Trophoblast cell (in vitro differentiated cells and primary cell): ENCODE results near the gene UBN1.

Source experiments
- DNase-seq, 2 donors: peaks; one replicate each; pipeline ENCODE4 v3.0.0-alpha.2; 2016
- H2AFZ ChIP-seq: 2 replicates; pipeline ENCODE4 v1.6.1; 2013; ENCODE audit warnings: low read length, moderate library complexity, mild to moderate bottlenecking; ENCODE audit not compliant: insufficient read depth, poor library complexity
- H2AK5ac ChIP-seq: 2 replicates; pipeline ENCODE4 v1.6.1; 2013; ENCODE audit warnings: mild to moderate bottlenecking, low read length
- H2BK120ac ChIP-seq: 2 replicates; pipeline ENCODE4 v1.6.1; 2013; ENCODE audit warnings: low read length, mild to moderate bottlenecking, moderate library complexity; ENCODE audit not compliant: insufficient read depth, poor library complexity
- H2BK12ac ChIP-seq: 2 replicates; pipeline ENCODE4 v1.6.1; 2013; ENCODE audit warnings: mild to moderate bottlenecking, low read length, moderate library complexity
- H2BK5ac ChIP-seq: 2 replicates; pipeline ENCODE4 v1.6.1; 2013; ENCODE audit warnings: low read length, low read depth, moderate library complexity, mild to moderate bottlenecking; ENCODE audit not compliant: poor library complexity
- H3K14ac ChIP-seq: 2 replicates; pipeline ENCODE4 v1.6.1; 2013; ENCODE audit warnings: mild to moderate bottlenecking, low read length
- H3K18ac ChIP-seq: 2 replicates; pipeline ENCODE4 v1.6.1; 2013; ENCODE audit warnings: mild to moderate bottlenecking, low read length
- H3K23ac ChIP-seq: 2 replicates; pipeline ENCODE4 v1.6.1; 2013; ENCODE audit warnings: low read length
- H3K27ac ChIP-seq: 2 replicates; pipeline ENCODE4 v1.5.1; 2013; ENCODE audit warnings: low read depth, mild to moderate bottlenecking, inconsistent platforms, low read length, moderate library complexity
- H3K27me3 ChIP-seq: 2 replicates; pipeline ENCODE4 v1.6.1; 2013; ENCODE audit warnings: inconsistent platforms, mild to moderate bottlenecking, low read length, moderate library complexity; ENCODE audit not compliant: insufficient read depth
- H3K36me3 ChIP-seq, 2 experiments: 1 replicate in 1 of 2; 2 replicates in 1 of 2; pipeline ENCODE4 v1.6.1; 2013; ENCODE audit warnings: low read length in 2 of 2, mild to moderate bottlenecking in 2 of 2, moderate library complexity in 1 of 2; ENCODE audit not compliant: insufficient read depth in 2 of 2, control insufficient read depth in 1 of 2
- H3K4ac ChIP-seq: 2 replicates; pipeline ENCODE4 v1.6.1; 2013; ENCODE audit warnings: low read depth, mild to moderate bottlenecking, low read length, moderate library complexity
- H3K4me1 ChIP-seq, 2 experiments: 1 replicate in 1 of 2; 2 replicates in 1 of 2; pipeline ENCODE4 v1.6.1; 2013; ENCODE audit warnings: low read length in 2 of 2, mild to moderate bottlenecking in 2 of 2, moderate library complexity in 1 of 2; ENCODE audit not compliant: insufficient read depth in 2 of 2, control insufficient read depth in 1 of 2
- H3K4me2 ChIP-seq: 2 replicates; pipeline ENCODE4 v1.6.1; 2013; ENCODE audit warnings: inconsistent platforms, mild to moderate bottlenecking, low read length, moderate library complexity
- H3K4me3 ChIP-seq: 2 replicates; pipeline ENCODE4 v1.5.1; 2013; ENCODE audit warnings: mild to moderate bottlenecking, low read depth, low read length, inconsistent platforms
- H3K79me1 ChIP-seq: one replicate; pipeline ENCODE4 v1.6.1; 2013; ENCODE audit warnings: low read length
- H3K79me2 ChIP-seq: 2 replicates; pipeline ENCODE4 v1.6.1; 2013; ENCODE audit warnings: low read length, mild to moderate bottlenecking; ENCODE audit not compliant: control insufficient read depth, insufficient read depth, poor library complexity
- H3K9ac ChIP-seq: 2 replicates; pipeline ENCODE4 v1.6.1; 2013; ENCODE audit warnings: mild to moderate bottlenecking, low read length
- H3K9me3 ChIP-seq: 2 replicates; pipeline ENCODE4 v1.6.1; 2013; ENCODE audit warnings: low read depth, mild to moderate bottlenecking, control low read depth, inconsistent platforms, low read length; ENCODE audit not compliant: insufficient read depth
- H4K12ac ChIP-seq: 2 replicates; pipeline ENCODE4 v1.6.1; 2013; ENCODE audit warnings: low read depth, mild to moderate bottlenecking, low read length, moderate library complexity
- H4K8ac ChIP-seq: 2 replicates; pipeline ENCODE4 v1.6.1; 2013; ENCODE audit warnings: low read depth, mild to moderate bottlenecking, low read length, moderate library complexity
- H4K91ac ChIP-seq: one replicate; pipeline ENCODE4 v1.6.1; 2013; ENCODE audit warnings: low read depth, mild to moderate bottlenecking, low read length, moderate library complexity
- WGBS: extraction: QIAGEN DNeasy Blood & Tissue Kit; methylation state at CpG from one replicate; pipeline ENCODE4 v1.1.7; 2013; ENCODE audit warnings: missing lambda C conversion rate; ENCODE audit not compliant: insufficient read length, insufficient coverage; ENCODE audit errors: extremely low coverage; 5-methylcytosine and 5-hydroxymethylcytosine counted together

The UBN1 gene

DNA sequence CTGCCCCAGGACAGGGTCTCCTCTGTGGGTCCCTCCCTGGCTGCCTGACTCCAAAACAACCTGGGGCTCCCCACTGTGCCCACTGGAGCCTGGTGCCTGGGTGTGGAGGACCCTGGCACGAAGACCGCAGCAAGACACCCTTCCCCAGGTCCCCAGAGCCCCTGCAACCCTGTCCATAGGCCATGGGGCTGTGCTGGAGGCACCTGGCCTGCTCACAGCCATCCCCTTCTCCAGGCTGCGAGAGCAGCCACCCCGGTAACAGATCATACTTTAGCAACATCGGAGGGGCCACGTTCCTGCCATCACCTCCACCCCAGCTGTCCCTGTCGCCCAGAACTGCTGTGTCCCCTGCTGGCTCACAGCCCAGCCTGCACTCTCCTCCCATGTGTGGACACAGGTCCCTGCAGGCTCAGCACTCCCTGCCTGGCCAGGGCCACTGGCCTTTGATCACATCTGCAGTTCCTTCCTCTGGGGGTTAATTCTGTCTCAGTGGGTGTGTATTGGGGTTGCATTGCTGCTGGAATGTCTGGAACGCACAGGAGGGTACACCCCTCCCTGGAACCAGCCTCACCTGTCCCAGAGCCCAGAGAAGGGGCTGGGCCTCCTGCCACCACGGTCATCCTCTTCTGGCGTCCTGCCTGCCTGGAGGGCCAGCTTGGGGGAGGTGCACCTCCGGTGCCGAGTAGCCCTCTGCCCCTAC, 77.5 kb downstream of the UBN1 start:
- peaks cover 1% of the 10 kb centered on the region for H3K9me3 ChIP-seq

GRCh38 chr16:4925293-4925607, 78.0 kb downstream of the UBN1 start:
- no peak overlapping the region for H3K4me3 ChIP-seq
- H3K4me2 ChIP-seq, result no peak overlapping the region
- H4K91ac ChIP-seq, result no peak overlapping the region
- H3K79me2 ChIP-seq, result no peaks in the 10 kb centered on the region
- DNase-seq, result no peak
- H2BK120ac ChIP-seq, result no peak overlapping the region
- H4K8ac ChIP-seq, result no peak overlapping the region
- H3K9me3 ChIP-seq, result peaks cover 1% of the 10 kb centered on the region
- H3K79me1 ChIP-seq, result no peaks in the 10 kb centered on the region
- no peaks in the 10 kb centered on the region for H3K36me3 ChIP-seq
- H3K14ac ChIP-seq, result no peak overlapping the region
- H2BK5ac ChIP-seq, result no peak overlapping the region
- H4K12ac ChIP-seq, result no peak overlapping the region
- no peak overlapping the region for H3K9ac ChIP-seq
- H3K4me1 ChIP-seq, result peaks cover 8 to 9% of the 10 kb centered on the region in 2 experiments
- H2AK5ac ChIP-seq, result no peak overlapping the region
- no peaks in the 10 kb centered on the region for H3K27me3 ChIP-seq
- H3K18ac ChIP-seq, result no peak overlapping the region
- no peak overlapping the region for H3K4ac ChIP-seq
- no peak overlapping the region for H3K27ac ChIP-seq
- H2AFZ ChIP-seq, result no peak overlapping the region
- H3K23ac ChIP-seq, result no peak overlapping the region
- H2BK12ac ChIP-seq, result no peak overlapping the region
- WGBS, result no CpG with 5 or more reads among the region's 5 CpGs

More for the DNA sequence above, 77.5 kb downstream of the UBN1 start:
- Histone ChIP-seq H3K23ac (no peak overlapping the region), H3K4ac (no peak overlapping the region), H3K4me3 (no peak overlapping the region), H4K12ac (no peak overlapping the region), H2AFZ (no peak overlapping the region), H3K9ac (no peak overlapping the region), H3K79me1 (no peaks in the 10 kb centered on the region), H3K79me2 (no peaks in the 10 kb centered on the region), H4K8ac (no peak overlapping the region), H2BK5ac (no peak overlapping the region), H4K91ac (no peak overlapping the region), H3K4me2 (no peak overlapping the region), H2BK120ac (no peak overlapping the region), H3K14ac (no peak overlapping the region), H3K18ac (no peak overlapping the region), H2AK5ac (no peak overlapping the region), H3K4me1 (peaks cover 8 to 9% of the 10 kb centered on the region in 2 experiments), H3K27me3 (no peaks in the 10 kb centered on the region), H2BK12ac (no peak overlapping the region), H3K27ac (no peak overlapping the region), H3K36me3 (no peaks in the 10 kb centered on the region)
- WGBS, result no CpG with 5 or more reads among the region's 12 CpGs
- DNase-seq, result no peak

GRCh38 chr16:4925791-4926190, 78.5 kb downstream of the UBN1 start:
- H3K27me3 ChIP-seq, result no peaks in the 10 kb centered on the region
- no peak overlapping the region for H2AK5ac ChIP-seq
- H3K9me3 ChIP-seq, result peaks cover 5% of the 10 kb centered on the region
- H4K12ac ChIP-seq, result no peak overlapping the region
- no peak overlapping the region for H3K4me3 ChIP-seq
- H4K8ac ChIP-seq, result no peak overlapping the region
- peaks cover 8 to 9% of the 10 kb centered on the region in 2 experiments for H3K4me1 ChIP-seq
- no peak overlapping the region for H2BK5ac ChIP-seq
- no peaks in the 10 kb centered on the region for H3K79me1 ChIP-seq
- no peak overlapping the region for H3K18ac ChIP-seq
- no peak overlapping the region for H2BK120ac ChIP-seq
- no peak overlapping the region for H2BK12ac ChIP-seq
- no peaks in the 10 kb centered on the region for H3K79me2 ChIP-seq
- no peak overlapping the region for H4K91ac ChIP-seq
- H3K14ac ChIP-seq, result no peak overlapping the region
- no CpG with 5 or more reads among the region's 5 CpGs for WGBS
- H3K4me2 ChIP-seq, result no peak overlapping the region
- H3K9ac ChIP-seq, result no peak overlapping the region
- no peak overlapping the region for H3K23ac ChIP-seq
- no peak overlapping the region for H3K27ac ChIP-seq
- no peak for DNase-seq
- H2AFZ ChIP-seq, result no peak overlapping the region
- H3K36me3 ChIP-seq, result no peaks in the 10 kb centered on the region
- H3K4ac ChIP-seq, result no peak overlapping the region

DNA sequence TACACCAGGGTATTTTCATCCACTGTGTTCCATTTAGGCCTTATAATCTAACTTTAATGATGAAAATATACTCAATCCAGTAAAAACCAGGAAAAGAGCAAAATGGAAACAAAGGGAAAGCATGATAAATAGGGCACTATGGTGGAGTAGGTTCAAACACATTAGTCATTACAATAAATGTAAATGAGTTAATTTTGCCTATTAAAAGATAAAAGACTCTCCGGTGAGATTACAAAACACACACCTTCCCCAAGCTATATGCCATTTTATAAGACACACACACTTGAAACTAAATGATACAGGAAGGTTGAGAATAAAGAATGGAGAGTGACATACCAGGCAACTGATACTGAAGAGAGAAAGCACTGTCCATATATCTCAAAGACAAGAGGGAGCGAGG, 79.6 kb downstream of the UBN1 start:
- Histone ChIP-seq H3K27me3 (no peaks in the 10 kb centered on the region), H3K9ac (no peak overlapping the region), H3K9me3 (peaks cover 5% of the 10 kb centered on the region), H3K4me1 (peaks cover 8 to 9% of the 10 kb centered on the region in 2 experiments), H4K12ac (no peak overlapping the region), H3K36me3 (no peaks in the 10 kb centered on the region), H3K4me2 (no peak overlapping the region), H3K79me1 (no peaks in the 10 kb centered on the region), H2BK120ac (no peak overlapping the region), H3K4me3 (no peak overlapping the region), H2AK5ac (no peak overlapping the region), H3K4ac (no peak overlapping the region), H2BK12ac (no peak overlapping the region), H3K18ac (no peak overlapping the region), H3K27ac (no peak overlapping the region), H4K91ac (no peak overlapping the region), H3K79me2 (no peaks in the 10 kb centered on the region), H4K8ac (no peak overlapping the region), H2AFZ (no peak overlapping the region), H3K23ac (no peak overlapping the region), H3K14ac (no peak overlapping the region), H2BK5ac (no peak overlapping the region)
- WGBS, result no CpG with 5 or more reads among the region's 2 CpGs
- DNase-seq, result no peak
